HEK293 (cell line): ENCODE measurements around the gene PANX1.

Experiments used
- CTCF ChIA-PET: fragments of 350-600 bp; formaldehyde crosslinking; extraction: SDS; loops from one replicate; lab custom pipeline; 2021; ENCODE audit warnings: antibody characterized with exemption; lab: Yijun Ruan, JAX
- POLR2A ChIA-PET: fragments of 300-600 bp; formaldehyde crosslinking; extraction: SDS; loops from one replicate; lab custom pipeline; 2020; ENCODE audit warnings: antibody characterized with exemption, inconsistent platforms; lab: Yijun Ruan, JAX
- H3K27ac ChIP-seq: fragments of 200-500 bp; sonication (Bioruptor generic); 2 replicates; pipeline ENCODE4 v1.5.1; 2014; ENCODE audit warnings: low read depth, low read length, control low read depth, inconsistent platforms; ENCODE audit errors: extremely low read depth
- H3K36me3 ChIP-seq, 2 experiments: fragments of 200-500 bp in 1 of 2; sonication (Bioruptor generic) in 1 of 2; 1 replicate in 1 of 2; 2 replicates in 1 of 2; pipeline ENCODE4 v1.5.1; 2014 to 2017; ENCODE audit warnings: inconsistent platforms in 2 of 2, low read length in 2 of 2; ENCODE audit not compliant: control insufficient read depth in 2 of 2, insufficient read depth in 1 of 2
- H3K4me1 ChIP-seq: fragments of 200-500 bp; sonication (Bioruptor generic); 2 replicates; pipeline ENCODE4 v1.5.1; 2014; ENCODE audit warnings: mild to moderate bottlenecking, low read length, inconsistent platforms; ENCODE audit not compliant: control insufficient read depth, insufficient read depth
- H3K4me3 ChIP-seq: 2 replicates; pipeline ENCODE4 v1.5.1; 2011; ENCODE audit warnings: low read depth, mild to moderate bottlenecking, control low read depth, low read length, moderate library complexity
- H3K9me3 ChIP-seq: fragments of 200-500 bp; sonication (Bioruptor generic); 2 replicates; pipeline ENCODE4 v1.5.1; 2014; ENCODE audit warnings: low read depth, low read length, inconsistent platforms; ENCODE audit not compliant: control insufficient read depth, insufficient read depth
- FEZF1 ChIP-seq: fragments of 450-650 bp; formaldehyde crosslinking; IDR thresholded peaks from 2 replicates; pipeline ENCODE4 v1.5.1; 2016; ENCODE audit warnings: missing biosample characterization, missing genetic modification characterization
- GFI1B ChIP-seq: fragments of 450-650 bp; formaldehyde crosslinking; IDR thresholded peaks from 2 replicates; pipeline ENCODE4 v1.5.1; 2016; ENCODE audit warnings: missing biosample characterization, missing genetic modification characterization
- HOXA7 ChIP-seq: sonication (generic); formaldehyde crosslinking; IDR thresholded peaks from 2 replicates; pipeline ENCODE4 v1.8.1; 2022; ENCODE audit warnings: missing genetic modification reagents, borderline replicate concordance
- HOXC10 ChIP-seq: sonication (generic); formaldehyde crosslinking; IDR thresholded peaks from 2 replicates; pipeline ENCODE4 v1.8.1; 2023; ENCODE audit warnings: mild to moderate bottlenecking, missing genetic modification reagents
- MZF1 ChIP-seq: fragments of 450-650 bp; formaldehyde crosslinking; IDR thresholded peaks from 2 replicates; pipeline ENCODE4 v1.5.1; 2017; ENCODE audit warnings: missing biosample characterization, missing genetic modification characterization, borderline replicate concordance
- OSR2 ChIP-seq: fragments of 450-650 bp; formaldehyde crosslinking; IDR thresholded peaks from 2 replicates; pipeline ENCODE4 v1.5.1; 2016; ENCODE audit warnings: missing biosample characterization, missing genetic modification characterization
- REPIN1 ChIP-seq: fragments of 450-650 bp; formaldehyde crosslinking; IDR thresholded peaks from 2 replicates; pipeline ENCODE4 v1.5.1; 2017; ENCODE audit warnings: missing biosample characterization, missing genetic modification characterization, low read depth
- SCRT1 ChIP-seq: fragments of 450-650 bp; formaldehyde crosslinking; IDR thresholded peaks from 2 replicates; pipeline ENCODE4 v1.5.1; 2016; ENCODE audit warnings: missing biosample characterization, missing genetic modification characterization, borderline replicate concordance
- SCRT2 ChIP-seq: fragments of 450-650 bp; formaldehyde crosslinking; IDR thresholded peaks from 2 replicates; pipeline ENCODE4 v1.5.1; 2016; ENCODE audit warnings: missing biosample characterization, missing genetic modification characterization
- SETDB1 ChIP-seq: IDR thresholded peaks from one replicate; pipeline ENCODE4 v1.6.1; 2017; ENCODE audit warnings: mild to moderate bottlenecking, low read length, moderate library complexity, mixed read lengths; ENCODE audit not compliant: insufficient read length
- WT1 ChIP-seq: fragments of 450-650 bp; formaldehyde crosslinking; IDR thresholded peaks from 2 replicates; pipeline ENCODE4 v1.5.1; 2016; ENCODE audit warnings: missing biosample characterization, missing genetic modification characterization
- ZBTB8A ChIP-seq: fragments of 450-650 bp; formaldehyde crosslinking; IDR thresholded peaks from 2 replicates; pipeline ENCODE4 v1.5.1; 2016; ENCODE audit warnings: missing biosample characterization, missing genetic modification characterization
- ZNF175 ChIP-seq: fragments of 450-650 bp; formaldehyde crosslinking; IDR thresholded peaks from 2 replicates; pipeline ENCODE4 v1.5.1; 2016; ENCODE audit warnings: missing biosample characterization, missing genetic modification characterization
- ZNF354C ChIP-seq: fragments of 450-650 bp; formaldehyde crosslinking; IDR thresholded peaks from 2 replicates; pipeline ENCODE4 v1.5.1; 2016; ENCODE audit warnings: missing biosample characterization, missing genetic modification characterization, low read depth, borderline replicate concordance
- ZNF561 ChIP-seq: fragments of 450-650 bp; IDR thresholded peaks from 2 replicates; pipeline ENCODE4 v1.5.1; 2018; ENCODE audit warnings: missing biosample characterization, missing genetic modification characterization, borderline replicate concordance
- ZNF621 ChIP-seq: fragments of 450-650 bp; formaldehyde crosslinking; IDR thresholded peaks from 2 replicates; pipeline ENCODE4 v1.5.1; 2017; ENCODE audit warnings: missing biosample characterization, missing genetic modification characterization
- ZNF664 ChIP-seq: fragments of 450-650 bp; formaldehyde crosslinking; IDR thresholded peaks from 2 replicates; pipeline ENCODE4 v1.5.1; 2016; ENCODE audit warnings: missing biosample characterization, missing genetic modification characterization
- ZNF677 ChIP-seq: fragments of 450-650 bp; IDR thresholded peaks from 2 replicates; pipeline ENCODE4 v1.5.0; 2018; ENCODE audit warnings: missing biosample characterization, mild to moderate bottlenecking, missing genetic modification characterization, moderate library complexity
- ZNF76 ChIP-seq: fragments of 450-650 bp; formaldehyde crosslinking; IDR thresholded peaks from 2 replicates; pipeline ENCODE4; 2016; ENCODE audit warnings: low read depth, missing biosample characterization, missing genetic modification characterization, borderline replicate concordance
- ZNF785 ChIP-seq: fragments of 450-650 bp; formaldehyde crosslinking; IDR thresholded peaks from 2 replicates; pipeline ENCODE4 v1.5.1; 2016; ENCODE audit warnings: missing biosample characterization, missing genetic modification characterization
- ZXDB ChIP-seq: fragments of 450-650 bp; formaldehyde crosslinking; IDR thresholded peaks from 2 replicates; pipeline ENCODE4 v1.5.1; 2016; ENCODE audit warnings: missing biosample characterization, missing genetic modification characterization
- TF ChIP-seq, protein P1 (sequence below): fragments of 450-650 bp; formaldehyde crosslinking; IDR thresholded peaks from 2 replicates; pipeline ENCODE4 v1.5.1; 2017; ENCODE audit warnings: missing biosample characterization, missing genetic modification characterization
- TF ChIP-seq, protein P2 (sequence below): fragments of 450-650 bp; formaldehyde crosslinking; IDR thresholded peaks from 2 replicates; pipeline ENCODE4 v1.5.1; 2016; ENCODE audit warnings: missing biosample characterization, missing genetic modification characterization
- TF ChIP-seq, protein P3 (sequence below): fragments of 450-650 bp; formaldehyde crosslinking; IDR thresholded peaks from 2 replicates; pipeline ENCODE4 v1.5.1; 2017; ENCODE audit warnings: missing biosample characterization, missing genetic modification characterization
- TF ChIP-seq, protein P4 (sequence below): fragments of 450-650 bp; formaldehyde crosslinking; IDR thresholded peaks from 2 replicates; pipeline ENCODE4 v1.5.1; 2016; ENCODE audit warnings: missing biosample characterization, missing genetic modification characterization, borderline replicate concordance
- TF ChIP-seq, protein P5 (sequence below): fragments of 450-650 bp; IDR thresholded peaks from 2 replicates; pipeline ENCODE4 v1.5.1; 2018; ENCODE audit warnings: missing biosample characterization, mild to moderate bottlenecking, missing genetic modification characterization

The PANX1 gene

DNA sequence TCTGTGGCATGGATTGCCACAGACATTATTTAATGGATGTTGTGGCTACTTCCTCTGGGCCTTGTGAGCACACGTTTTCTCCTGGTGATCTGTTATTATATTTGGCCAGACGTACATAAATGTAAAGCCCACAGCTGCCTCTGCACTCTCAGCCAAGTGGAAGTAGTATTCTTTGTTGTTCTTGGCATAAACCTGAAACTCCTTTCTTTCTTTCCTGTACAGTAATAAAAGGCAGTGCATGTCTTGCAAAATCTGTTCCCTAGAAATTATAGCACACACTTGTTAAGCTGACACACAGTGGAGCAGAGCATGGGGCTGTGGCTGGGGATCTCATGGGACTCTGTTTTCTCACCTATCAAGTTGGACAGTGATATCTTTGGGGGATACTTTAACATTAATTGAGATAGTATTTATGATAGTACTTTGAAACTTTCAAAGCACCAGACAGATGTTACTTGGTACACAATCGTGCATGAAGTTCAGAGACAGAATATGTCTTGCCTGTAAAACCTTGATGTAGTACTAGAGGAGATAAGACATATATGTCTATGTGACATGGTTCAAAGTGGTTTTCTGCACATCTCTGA, 20.9 kb downstream of the PANX1 start:
- Histone ChIP-seq H3K4me1 (peaks cover 38% of the 10 kb centered on the region), H3K4me3 (no peak overlapping the region), H3K27ac (peak overlapping the region; percentile 21; the same call in 1 of the 2 replicates), H3K36me3 (no peaks in the 10 kb centered on the region), H3K9me3 (no peaks in the 10 kb centered on the region)
- ChIA-PET POLR2A (interaction anchor here (1.2 to 1.6 kb wide), 2 partner anchors 8 to 14 kb away, joined by 3 read pairs; no protein-coding TSS in a partner anchor), CTCF (interaction anchor here (0.6 to 1.5 kb wide), 3 partner anchors 10 to 204 kb away, joined by 3 to 5 read pairs (median 3); no protein-coding TSS in a partner anchor)
- TF ChIP-seq, protein P1, sequence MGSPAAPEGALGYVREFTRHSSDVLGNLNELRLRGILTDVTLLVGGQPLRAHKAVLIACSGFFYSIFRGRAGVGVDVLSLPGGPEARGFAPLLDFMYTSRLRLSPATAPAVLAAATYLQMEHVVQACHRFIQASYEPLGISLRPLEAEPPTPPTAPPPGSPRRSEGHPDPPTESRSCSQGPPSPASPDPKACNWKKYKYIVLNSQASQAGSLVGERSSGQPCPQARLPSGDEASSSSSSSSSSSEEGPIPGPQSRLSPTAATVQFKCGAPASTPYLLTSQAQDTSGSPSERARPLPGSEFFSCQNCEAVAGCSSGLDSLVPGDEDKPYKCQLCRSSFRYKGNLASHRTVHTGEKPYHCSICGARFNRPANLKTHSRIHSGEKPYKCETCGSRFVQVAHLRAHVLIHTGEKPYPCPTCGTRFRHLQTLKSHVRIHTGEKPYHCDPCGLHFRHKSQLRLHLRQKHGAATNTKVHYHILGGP (tag by site-specific recombination) = peak; percentile 63; the same call in 1 of the 2 replicates
- TF ChIP-seq, protein P2, sequence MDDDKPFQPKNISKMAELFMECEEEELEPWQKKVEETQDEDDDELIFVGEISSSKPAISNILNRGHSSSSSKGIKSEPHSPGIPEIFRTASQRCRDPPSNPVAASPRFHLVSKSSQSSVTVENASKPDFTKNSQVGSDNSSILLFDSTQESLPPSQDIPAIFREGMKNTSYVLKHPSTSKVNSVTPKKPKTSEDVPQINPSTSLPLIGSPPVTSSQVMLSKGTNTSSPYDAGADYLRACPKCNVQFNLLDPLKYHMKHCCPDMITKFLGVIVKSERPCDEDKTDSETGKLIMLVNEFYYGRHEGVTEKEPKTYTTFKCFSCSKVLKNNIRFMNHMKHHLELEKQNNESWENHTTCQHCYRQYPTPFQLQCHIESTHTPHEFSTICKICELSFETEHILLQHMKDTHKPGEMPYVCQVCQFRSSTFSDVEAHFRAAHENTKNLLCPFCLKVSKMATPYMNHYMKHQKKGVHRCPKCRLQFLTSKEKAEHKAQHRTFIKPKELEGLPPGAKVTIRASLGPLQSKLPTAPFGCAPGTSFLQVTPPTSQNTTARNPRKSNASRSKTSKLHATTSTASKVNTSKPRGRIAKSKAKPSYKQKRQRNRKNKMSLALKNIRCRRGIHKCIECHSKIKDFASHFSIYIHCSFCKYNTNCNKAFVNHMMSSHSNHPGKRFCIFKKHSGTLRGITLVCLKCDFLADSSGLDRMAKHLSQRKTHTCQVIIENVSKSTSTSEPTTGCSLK (tag by site-specific recombination) = no peak
- TF ChIP-seq OSR2 (tag by site-specific recombination) (peak; percentile 72), MZF1 (peak; percentile 72; the same call in 1 of the 2 replicates), ZNF785 (tag by site-specific recombination) (no peak), SCRT2 (tag by site-specific recombination) (peak; percentile 22; the same call in 1 of the 2 replicates), ZBTB8A (tag by site-specific recombination) (no peak), ZNF621 (no peak), GFI1B (tag by site-specific recombination) (0 out of 2 replicates have a peak, but pooled peaks have one; percentile 23), HOXA7 (no peak), ZNF76 (tag by site-specific recombination) (no peak), SCRT1 (tag by site-specific recombination) (peak; percentile 57; the same call in 1 of the 2 replicates), ZXDB (tag by site-specific recombination) (0 out of 2 replicates have a peak, but pooled peaks have one; percentile 15), FEZF1 (tag by site-specific recombination) (peak; percentile 84), WT1 (peak; percentile 54), ZNF354C (tag by site-specific recombination) (no peak), HOXC10 (CRISPR knock-in tag) (no peak), ZNF175 (no peak), ZNF664 (peak; percentile 83), REPIN1 (tag by site-specific recombination) (no peak), SETDB1 (no peak), ZNF677 (no peak), ZNF561 (tag by site-specific recombination) (0 out of 2 replicates have a peak, but pooled peaks have one; percentile 27)
- TF ChIP-seq, protein P3, sequence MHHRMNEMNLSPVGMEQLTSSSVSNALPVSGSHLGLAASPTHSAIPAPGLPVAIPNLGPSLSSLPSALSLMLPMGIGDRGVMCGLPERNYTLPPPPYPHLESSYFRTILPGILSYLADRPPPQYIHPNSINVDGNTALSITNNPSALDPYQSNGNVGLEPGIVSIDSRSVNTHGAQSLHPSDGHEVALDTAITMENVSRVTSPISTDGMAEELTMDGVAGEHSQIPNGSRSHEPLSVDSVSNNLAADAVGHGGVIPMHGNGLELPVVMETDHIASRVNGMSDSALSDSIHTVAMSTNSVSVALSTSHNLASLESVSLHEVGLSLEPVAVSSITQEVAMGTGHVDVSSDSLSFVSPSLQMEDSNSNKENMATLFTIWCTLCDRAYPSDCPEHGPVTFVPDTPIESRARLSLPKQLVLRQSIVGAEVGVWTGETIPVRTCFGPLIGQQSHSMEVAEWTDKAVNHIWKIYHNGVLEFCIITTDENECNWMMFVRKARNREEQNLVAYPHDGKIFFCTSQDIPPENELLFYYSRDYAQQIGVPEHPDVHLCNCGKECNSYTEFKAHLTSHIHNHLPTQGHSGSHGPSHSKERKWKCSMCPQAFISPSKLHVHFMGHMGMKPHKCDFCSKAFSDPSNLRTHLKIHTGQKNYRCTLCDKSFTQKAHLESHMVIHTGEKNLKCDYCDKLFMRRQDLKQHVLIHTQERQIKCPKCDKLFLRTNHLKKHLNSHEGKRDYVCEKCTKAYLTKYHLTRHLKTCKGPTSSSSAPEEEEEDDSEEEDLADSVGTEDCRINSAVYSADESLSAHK (tag by site-specific recombination) = peak; percentile 42; the same call in 1 of the 2 replicates
- TF ChIP-seq, protein P4, sequence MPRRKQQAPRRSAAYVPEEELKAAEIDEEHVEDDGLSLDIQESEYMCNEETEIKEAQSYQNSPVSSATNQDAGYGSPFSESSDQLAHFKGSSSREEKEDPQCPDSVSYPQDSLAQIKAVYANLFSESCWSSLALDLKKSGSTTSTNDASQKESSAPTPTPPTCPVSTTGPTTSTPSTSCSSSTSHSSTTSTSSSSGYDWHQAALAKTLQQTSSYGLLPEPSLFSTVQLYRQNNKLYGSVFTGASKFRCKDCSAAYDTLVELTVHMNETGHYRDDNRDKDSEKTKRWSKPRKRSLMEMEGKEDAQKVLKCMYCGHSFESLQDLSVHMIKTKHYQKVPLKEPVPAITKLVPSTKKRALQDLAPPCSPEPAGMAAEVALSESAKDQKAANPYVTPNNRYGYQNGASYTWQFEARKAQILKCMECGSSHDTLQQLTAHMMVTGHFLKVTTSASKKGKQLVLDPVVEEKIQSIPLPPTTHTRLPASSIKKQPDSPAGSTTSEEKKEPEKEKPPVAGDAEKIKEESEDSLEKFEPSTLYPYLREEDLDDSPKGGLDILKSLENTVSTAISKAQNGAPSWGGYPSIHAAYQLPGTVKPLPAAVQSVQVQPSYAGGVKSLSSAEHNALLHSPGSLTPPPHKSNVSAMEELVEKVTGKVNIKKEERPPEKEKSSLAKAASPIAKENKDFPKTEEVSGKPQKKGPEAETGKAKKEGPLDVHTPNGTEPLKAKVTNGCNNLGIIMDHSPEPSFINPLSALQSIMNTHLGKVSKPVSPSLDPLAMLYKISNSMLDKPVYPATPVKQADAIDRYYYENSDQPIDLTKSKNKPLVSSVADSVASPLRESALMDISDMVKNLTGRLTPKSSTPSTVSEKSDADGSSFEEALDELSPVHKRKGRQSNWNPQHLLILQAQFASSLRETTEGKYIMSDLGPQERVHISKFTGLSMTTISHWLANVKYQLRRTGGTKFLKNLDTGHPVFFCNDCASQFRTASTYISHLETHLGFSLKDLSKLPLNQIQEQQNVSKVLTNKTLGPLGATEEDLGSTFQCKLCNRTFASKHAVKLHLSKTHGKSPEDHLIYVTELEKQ (tag by site-specific recombination) = no peak
- TF ChIP-seq, protein P5, sequence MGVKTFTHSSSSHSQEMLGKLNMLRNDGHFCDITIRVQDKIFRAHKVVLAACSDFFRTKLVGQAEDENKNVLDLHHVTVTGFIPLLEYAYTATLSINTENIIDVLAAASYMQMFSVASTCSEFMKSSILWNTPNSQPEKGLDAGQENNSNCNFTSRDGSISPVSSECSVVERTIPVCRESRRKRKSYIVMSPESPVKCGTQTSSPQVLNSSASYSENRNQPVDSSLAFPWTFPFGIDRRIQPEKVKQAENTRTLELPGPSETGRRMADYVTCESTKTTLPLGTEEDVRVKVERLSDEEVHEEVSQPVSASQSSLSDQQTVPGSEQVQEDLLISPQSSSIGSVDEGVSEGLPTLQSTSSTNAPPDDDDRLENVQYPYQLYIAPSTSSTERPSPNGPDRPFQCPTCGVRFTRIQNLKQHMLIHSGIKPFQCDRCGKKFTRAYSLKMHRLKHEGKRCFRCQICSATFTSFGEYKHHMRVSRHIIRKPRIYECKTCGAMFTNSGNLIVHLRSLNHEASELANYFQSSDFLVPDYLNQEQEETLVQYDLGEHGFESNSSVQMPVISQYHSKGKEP (tag by site-specific recombination) = peak; percentile 95
